HG03045 (cell line): Measurements from ENCODE around the gene DNAJC7.

Experiments used
- ATAC-seq: cut with Tn5 transposase; IDR thresholded peaks from one replicate; pipeline ENCODE4 v1.9.1; 2021; ENCODE audit warnings: mild to moderate bottlenecking, moderate library complexity; ENCODE audit not compliant: unreplicated experiment

The DNAJC7 gene

GRCh38 chr17:41982026-41982760, 35.0 kb downstream of the DNAJC7 start:
- ATAC-seq: no peak

GRCh38 chr17:41977991-41978390, 39.2 kb downstream of the DNAJC7 start:
- no peak for ATAC-seq

- no peak for ATAC-seq
Measured at GRCh38 chr17:41976142-41976768, 41.0 kb downstream of the DNAJC7 start.

- no peak for ATAC-seq
Measured at GRCh38 chr17:41975099-41976083, 41.8 kb downstream of the DNAJC7 start.

GRCh38 chr17:41974658-41975057, 42.6 kb downstream of the DNAJC7 start:
- ATAC-seq: no peak

- no peak for ATAC-seq
Measured at GRCh38 chr17:41974031-41974430, 43.2 kb downstream of the DNAJC7 start.

- no peak for ATAC-seq
Measured at GRCh38 chr17:41973408-41973811, 43.8 kb downstream of the DNAJC7 start.

- no peak for ATAC-seq
Measured at GRCh38 chr17:41972571-41973407, 44.5 kb downstream of the DNAJC7 start.

- ATAC-seq: no peak
Measured at GRCh38 chr17:41971721-41972523, 45.3 kb downstream of the DNAJC7 start.

GRCh38 chr17:41970901-41971331, 46.3 kb downstream of the DNAJC7 start:
- no peak for ATAC-seq

- no peak for ATAC-seq
Measured at GRCh38 chr17:41968676-41969075, 48.6 kb downstream of the DNAJC7 start.

- no peak for ATAC-seq
Measured at GRCh38 chr17:41967921-41968578, 49.2 kb downstream of the DNAJC7 start.

- no peak for ATAC-seq
Measured at GRCh38 chr17:41967141-41967920, 49.9 kb downstream of the DNAJC7 start.

GRCh38 chr17:41966463-41967140, 50.6 kb downstream of the DNAJC7 start, which contains the start of gene CNP:
Gene CNP (plus strand): TSS chr17:41966795. CDS start chr17:41966885, 90 bp downstream.
- peak; percentile 68 for ATAC-seq

GRCh38 chr17:41965694-41966462, 51.4 kb downstream of the DNAJC7 start:
- peak; percentile 40 for ATAC-seq

GRCh38 chr17:41962768-41963434, 54.3 kb downstream of the DNAJC7 start:
- ATAC-seq: no peak
